Esophagus squamous epithelium (tissue), 4 donors: ENCODE measurements around the gene RGS8.

Source experiments
- CTCF ChIP-seq, 6 experiments: fragments of 450-650 bp in 4 of 6; fragments of 200-600 bp in 2 of 6; sonication (generic) in 2 of 6; IDR thresholded peaks; one replicate each; pipeline ENCODE4 v1.5.1; 2016 to 2019; ENCODE audit warnings: antibody characterized with exemption in 6 of 6, mild to moderate bottlenecking in 4 of 6, moderate library complexity in 4 of 6
- POLR2A ChIP-seq, 4 donors: fragments of 450-650 bp; IDR thresholded peaks; one replicate each; pipeline ENCODE4 v1.6.1; 2017; ENCODE audit warnings: antibody characterized with exemption in 4 of 4, mild to moderate bottlenecking in 4 of 4, moderate library complexity in 3 of 4

- TF ChIP-seq CTCF (IDR thresholded peaks at IDR 0.05) (no peak), POLR2A (IDR thresholded peaks at IDR 0.05) (no peak)
Measured at GRCh38 chr1:182639330-182639729, 45.1 kb downstream of the RGS8 start.
